H1 (cell line): ENCODE data around the gene ROGDI. TPM values are rescaled to one million over a fixed set of nuclear protein-coding genes. Genes with fewer than 3 reads are reported as not detected.

ENCODE experiments used
- CTCF ChIA-PET: fragments of 300-600 bp; sonication (Branson Sonifier 250); formaldehyde crosslinking; loops from one replicate; lab custom pipeline; 2021; ENCODE audit not compliant: partially characterized antibody; lab: Charles Lee
- POLR2A ChIA-PET: fragments of 300-600 bp; sonication (Branson Sonifier 250); formaldehyde crosslinking; loops from one replicate; lab custom pipeline; 2021; ENCODE audit warnings: inconsistent platforms; ENCODE audit not compliant: partially characterized antibody; lab: Charles Lee
- DNase-seq, 2 experiments: peaks; one replicate each; pipeline versions ENCODE4 v3.0.0 to v3.0.0-alpha.2; 2010 to 2022; ENCODE audit warnings: low spot score in 2 of 2, low read depth in 1 of 2, mixed read lengths in 1 of 2
- FAIRE-seq: peaks from 2 replicates; lab custom pipeline; 2011; peaks lifted over from hg19 to GRCh38; lab: Jason Lieb, UNC
- H2AFZ ChIP-seq: 2 replicates; pipeline ENCODE4 v1.8.1; 2012; ENCODE audit warnings: low read length, inconsistent platforms
- H2AK5ac ChIP-seq: 2 replicates; pipeline ENCODE4 v1.6.1; 2013; ENCODE audit warnings: low read depth, low read length
- H2BK120ac ChIP-seq: replicated peaks from 2 replicates; pipeline ENCODE3; 2013; ENCODE audit warnings: low read depth, low read length, inconsistent platforms
- H2BK12ac ChIP-seq: 2 replicates; pipeline ENCODE4 v1.6.1; 2013; ENCODE audit warnings: low read depth, low read length
- H2BK15ac ChIP-seq: 2 replicates; pipeline ENCODE4 v1.6.1; 2013; ENCODE audit warnings: low read length
- H2BK20ac ChIP-seq: 2 replicates; pipeline ENCODE4 v1.6.1; 2013; ENCODE audit warnings: low read length
- H2BK5ac ChIP-seq: 2 replicates; pipeline ENCODE4 v1.6.1; 2013; ENCODE audit warnings: low read depth, low read length
- H3K14ac ChIP-seq: 2 replicates; pipeline ENCODE4 v1.6.1; 2013; ENCODE audit warnings: inconsistent platforms; ENCODE audit not compliant: insufficient read length
- H3K18ac ChIP-seq: 2 replicates; pipeline ENCODE4 v1.6.1; 2013; ENCODE audit warnings: low read length; ENCODE audit errors: extremely low read depth
- H3K23ac ChIP-seq: 2 replicates; pipeline ENCODE4 v1.6.1; 2013; ENCODE audit warnings: inconsistent platforms; ENCODE audit not compliant: insufficient read length
- H3K23me2 ChIP-seq: 2 replicates; pipeline ENCODE4 v1.6.1; 2013; ENCODE audit warnings: low read depth, low read length
- H3K27ac ChIP-seq: 2 replicates; pipeline ENCODE4 v1.6.1; 2011; ENCODE audit warnings: low read depth, low read length, inconsistent platforms
- H3K27me3 ChIP-seq, 4 experiments: replicated peaks in 1 of 4; 1 replicate in 1 of 4; 2 replicates in 3 of 4; pipeline versions ENCODE4 v1.6.1 to v1.8.1; 2011 to 2013; ENCODE audit warnings: low read length in 3 of 4, mild to moderate bottlenecking in 3 of 4, inconsistent platforms in 2 of 4, mixed read lengths in 2 of 4, moderate library complexity in 1 of 4; ENCODE audit not compliant: control insufficient read depth in 3 of 4, insufficient read depth in 3 of 4; ENCODE audit errors: extremely low read depth in 1 of 4
- H3K36me3 ChIP-seq, 4 experiments: 2 replicates each; pipeline versions ENCODE4 v1.6.1 to v1.8.1; 2011 to 2013; ENCODE audit warnings: mild to moderate bottlenecking in 4 of 4, low read length in 3 of 4, moderate library complexity in 2 of 4, control low read depth in 1 of 4, inconsistent platforms in 1 of 4; ENCODE audit not compliant: insufficient read depth in 4 of 4, control insufficient read depth in 2 of 4
- H3K4ac ChIP-seq: replicated peaks from 2 replicates; pipeline ENCODE3; 2013; ENCODE audit warnings: low read length, low read depth, mixed read lengths, inconsistent platforms; ENCODE audit not compliant: insufficient read length
- H3K4me1 ChIP-seq, 4 experiments: replicated peaks in 1 of 4; 1 replicate in 1 of 4; 2 replicates in 3 of 4; pipeline versions ENCODE4 v1.6.1 to v1.8.1; 2011 to 2013; ENCODE audit warnings: low read length in 3 of 4, inconsistent platforms in 2 of 4, mixed read lengths in 1 of 4; ENCODE audit not compliant: insufficient read depth in 4 of 4, control insufficient read depth in 3 of 4
- H3K4me2 ChIP-seq, 2 experiments: 2 replicates each; pipeline versions ENCODE4 v1.6.1 to v1.8.1; 2011 to 2013; ENCODE audit warnings: low read depth in 2 of 2, low read length in 2 of 2, control low read depth in 1 of 2, inconsistent platforms in 1 of 2, mild to moderate bottlenecking in 1 of 2; ENCODE audit not compliant: insufficient read depth in 1 of 2
- H3K4me3 ChIP-seq, 4 experiments: fragments of 200-600, 300-600 bp in 1 of 4; sonication (generic), shearing (Covaris generic), sonication (Bioruptor Twin) in 1 of 4; 2 replicates each; pipeline versions ENCODE4 v1.5.1 to v1.8.1; 2011 to 2016; ENCODE audit warnings: low read length in 4 of 4, low read depth in 3 of 4, control low read depth in 2 of 4, inconsistent platforms in 2 of 4, mild to moderate bottlenecking in 2 of 4, mixed read lengths in 1 of 4, moderate library complexity in 1 of 4; ENCODE audit not compliant: insufficient read depth in 2 of 4; ENCODE audit errors: extremely low read depth in 1 of 4
- H3K56ac ChIP-seq: replicated peaks from 2 replicates; pipeline ENCODE3; 2013; ENCODE audit warnings: low read depth, mild to moderate bottlenecking, mixed read lengths, low read length, inconsistent platforms; ENCODE audit not compliant: insufficient read length
- H3K79me1 ChIP-seq: 2 replicates; pipeline ENCODE4 v1.6.1; 2013; ENCODE audit warnings: low read depth, low read length, control low read depth
- H3K79me2 ChIP-seq, 2 experiments: 2 replicates each; pipeline versions ENCODE4 v1.6.1 to v1.8.1; 2012 to 2013; ENCODE audit warnings: low read length in 2 of 2, mild to moderate bottlenecking in 2 of 2, inconsistent platforms in 1 of 2; ENCODE audit not compliant: insufficient read depth in 2 of 2, control insufficient read depth in 1 of 2
- H3K9ac ChIP-seq, 4 experiments: replicated peaks in 1 of 4; 1 replicate in 1 of 4; 2 replicates in 3 of 4; pipeline versions ENCODE4 v1.6.1 to v1.8.1; 2011 to 2013; ENCODE audit warnings: low read depth in 3 of 4, low read length in 3 of 4, control low read depth in 2 of 4, mild to moderate bottlenecking in 2 of 4, moderate library complexity in 2 of 4, inconsistent platforms in 1 of 4; ENCODE audit errors: extremely low read depth in 1 of 4
- H3K9me3 ChIP-seq, 2 experiments: 2 replicates each; pipeline versions ENCODE4 v1.6.1 to v1.8.1; 2012 to 2013; ENCODE audit warnings: mild to moderate bottlenecking in 2 of 2, moderate library complexity in 2 of 2, control low read depth in 1 of 2, inconsistent platforms in 1 of 2, low read depth in 1 of 2, low read length in 1 of 2, mixed read lengths in 1 of 2; ENCODE audit not compliant: insufficient read depth in 2 of 2
- H4K20me1 ChIP-seq, 2 experiments: replicated peaks in 1 of 2; 2 replicates each; pipeline versions ENCODE3 to v1.8.1; 2011 to 2013; ENCODE audit warnings: inconsistent platforms in 2 of 2, low read length in 2 of 2, mild to moderate bottlenecking in 1 of 2; ENCODE audit not compliant: insufficient read depth in 2 of 2, control insufficient read depth in 1 of 2
- H4K5ac ChIP-seq: 2 replicates; pipeline ENCODE4 v1.6.1; 2013; ENCODE audit warnings: low read length, low read depth, mixed read lengths, inconsistent platforms; ENCODE audit not compliant: insufficient read length
- H4K8ac ChIP-seq: 2 replicates; pipeline ENCODE4 v1.8.0; 2013; ENCODE audit warnings: mild to moderate bottlenecking, moderate library complexity, low read length, inconsistent platforms; ENCODE audit not compliant: insufficient read depth; ENCODE audit errors: extremely low read depth
- H4K91ac ChIP-seq: replicated peaks from 2 replicates; pipeline ENCODE3; 2013; ENCODE audit warnings: low read length, mixed read lengths, inconsistent platforms; ENCODE audit not compliant: insufficient read length
- ASH2L ChIP-seq: fragments of 200-600, 300-600 bp; sonication (generic); IDR thresholded peaks from one replicate; pipeline ENCODE4 v1.7.1; 2017; ENCODE audit warnings: low read length
- BACH1 ChIP-seq: IDR thresholded peaks from 2 replicates; pipeline ENCODE4 v1.6.1; 2012; ENCODE audit warnings: low read length, improper control_type of control experiment
- CEBPB ChIP-seq: IDR thresholded peaks from 2 replicates; pipeline ENCODE4 v1.6.1; 2012; ENCODE audit warnings: low read depth, low read length
- KDM5A ChIP-seq: fragments of 200-600 bp; IDR thresholded peaks from 2 replicates; pipeline ENCODE4 v1.7.1; 2012; ENCODE audit warnings: mild to moderate bottlenecking, low read length, inconsistent platforms, mixed read lengths
- PHF8 ChIP-seq: fragments of 200-600 bp; sonication (generic); conservative IDR thresholded peaks from 2 replicates; pipeline ENCODE4 v1.7.1; 2012; ENCODE audit warnings: low read depth, mild to moderate bottlenecking, inconsistent platforms, low read length, moderate library complexity
- POLR2AphosphoS5 ChIP-seq: IDR thresholded peaks from 2 replicates; pipeline ENCODE4 v1.6.1; 2011; ENCODE audit warnings: low read depth, low read length
- RBBP5 ChIP-seq: IDR thresholded peaks from 2 replicates; pipeline ENCODE4 v1.7.1; 2012; ENCODE audit warnings: low read depth, mild to moderate bottlenecking, inconsistent platforms, low read length, moderate library complexity, borderline replicate concordance
- RNF2 ChIP-seq: fragments of 200-900, 300-1000 bp; sonication (generic); IDR thresholded peaks from 2 replicates; pipeline ENCODE4 v1.7.1; 2016; ENCODE audit warnings: borderline replicate concordance, low read depth, mild to moderate bottlenecking, antibody characterized with exemption, low read length; ENCODE audit not compliant: poor library complexity, severe bottlenecking; ENCODE audit errors: missing control alignments
- RXRA ChIP-seq: IDR thresholded peaks from 2 replicates; pipeline ENCODE4 v1.6.1; 2011; ENCODE audit warnings: low read depth, mild to moderate bottlenecking, low read length, moderate library complexity; ENCODE audit not compliant: insufficient read depth
- TCF12 ChIP-seq: IDR thresholded peaks from 2 replicates; pipeline ENCODE4 v1.6.1; 2011; ENCODE audit warnings: low read depth, mild to moderate bottlenecking, low read length
- USF2 ChIP-seq: IDR thresholded peaks from 2 replicates; pipeline ENCODE4 v1.6.1; 2011; ENCODE audit warnings: low read length, improper control_type of control experiment
- WGBS, 2 experiments: shearing (Covaris generic) in 1 of 2; methylation state at CpG; one replicate each; pipeline versions ENCODE4 v1.1.6 to v1.1.7; 2013 to 2015; ENCODE audit warnings: low lambda C conversion rate in 2 of 2, mixed read lengths in 2 of 2, inconsistent platforms in 1 of 2, low coverage in 1 of 2, missing lambda C conversion rate in 1 of 2; ENCODE audit not compliant: insufficient replicate concordance in 2 of 2, insufficient coverage in 1 of 2, insufficient read length in 1 of 2; ENCODE audit errors: extremely low coverage in 1 of 2, missing lambda C conversion rate in 1 of 2; 5-methylcytosine and 5-hydroxymethylcytosine counted together
- polyA plus RNA-seq, 7 experiments: library from polyadenylated mRNA; depleted of rRNA in 3 of 7; stranded (reverse) in 5 of 7; unstranded in 2 of 7; fragments of >200 nt in 5 of 7; fragments of 200-250 nt in 2 of 7; gene quantifications; 1 replicate in 5 of 7; 2 replicates in 1 of 7; 4 replicates in 1 of 7; pipeline versions ENCODE4 v1.2.1 to v1.2.3, GENCODE V29; 2011 to 2013; ENCODE audit warnings: missing spikeins in 2 of 7, mixed read lengths in 2 of 7
- total RNA-seq: library from RNA; stranded (reverse); fragmentation: NEBNext Ultra II Directional; extraction: Animal tissue kit (Norgen Biotek cat#: 25700); gene quantifications from 2 replicates; pipeline ENCODE4 v1.2.1, GENCODE V29; 2021

Gene ROGDI
- total and polyA plus RNA-seq, 2 of the 8 experiments (the other 6 are each of a cell fraction or from before 2014, with no cell fraction given), result 27.4 to 68.4 TPM

GRCh38 chr16:4747906-4748681 is 54.3 kb downstream of the ROGDI start:
- TF ChIP-seq POLR2AphosphoS5 (no peak), PHF8 (no peak), RBBP5 (no peak), USF2 (no peak), KDM5A (no peak), BACH1 (no peak), RXRA (no peak), TCF12 (no peak), ASH2L (no peak), CEBPB (no peak), RNF2 (no peak)
- DNase-seq, result no peak
- Histone ChIP-seq H3K23ac (no peak overlapping the region), H2BK5ac (no peak overlapping the region), H3K14ac (no peak overlapping the region), H2BK15ac (no peak overlapping the region), H3K36me3 (peaks cover 2 to 16% (median 12%) of the 10 kb centered on the region in 4 experiments; a peak in 6 of 8 replicates), H3K23me2 (no peaks in the 10 kb centered on the region), H3K79me1 (no peaks in the 10 kb centered on the region), H3K4ac (no peak overlapping the region), H3K79me2 (no peaks in the 10 kb centered on the region), H4K5ac (no peak overlapping the region), H4K91ac (no peak overlapping the region), H3K18ac (no peak overlapping the region), H3K27me3 (no peaks in the 10 kb centered on the region), H3K9ac (no peak overlapping the region), H2BK120ac (no peak overlapping the region), H2BK12ac (no peak overlapping the region), H3K56ac (no peak overlapping the region), H2AFZ (no peak overlapping the region), H2AK5ac (no peak overlapping the region), H2BK20ac (no peak overlapping the region), H3K4me1 (peaks cover 0 to 8% (median 4%) of the 10 kb centered on the region in 4 experiments; a peak in 6 of 7 replicates), H4K20me1 (no peaks in the 10 kb centered on the region), H3K4me3 (no peak overlapping the region), H3K9me3 (no peaks in the 10 kb centered on the region), H3K27ac (no peak overlapping the region), H3K4me2 (no peak overlapping the region), H4K8ac (no peak overlapping the region)
- FAIRE-seq, result no peak
- ChIA-PET CTCF (interaction anchor here (1.6 kb wide), 1 partner anchor 12 kb away, joined by 6 read pairs; no protein-coding TSS in a partner anchor), POLR2A (interaction anchor here (0.8 to 3.2 kb wide), 5 partner anchors 10 to 21 kb away, joined by 3 to 30 read pairs (median 4); partner anchors contain the start of genes ANKS3 and DNAAF8)
- WGBS, 2 experiments, result 94% methylated on average over 14 of the region's 14 CpGs; no CpG with 5 or more reads in 1 of the 2 experiments
